GM12892 (cell line): ENCODE data around the gene CDKAL1.

Experiments
- POLR2A ChIP-seq: IDR thresholded peaks from 2 replicates; pipeline ENCODE4 v1.6.1; 2011; ENCODE audit warnings: low read depth, low read length, control low read depth
- POLR2AphosphoS5 ChIP-seq: IDR thresholded peaks from 2 replicates; pipeline ENCODE4 v1.6.1; 2011; ENCODE audit warnings: low read depth, low read length, control low read depth

DNA sequence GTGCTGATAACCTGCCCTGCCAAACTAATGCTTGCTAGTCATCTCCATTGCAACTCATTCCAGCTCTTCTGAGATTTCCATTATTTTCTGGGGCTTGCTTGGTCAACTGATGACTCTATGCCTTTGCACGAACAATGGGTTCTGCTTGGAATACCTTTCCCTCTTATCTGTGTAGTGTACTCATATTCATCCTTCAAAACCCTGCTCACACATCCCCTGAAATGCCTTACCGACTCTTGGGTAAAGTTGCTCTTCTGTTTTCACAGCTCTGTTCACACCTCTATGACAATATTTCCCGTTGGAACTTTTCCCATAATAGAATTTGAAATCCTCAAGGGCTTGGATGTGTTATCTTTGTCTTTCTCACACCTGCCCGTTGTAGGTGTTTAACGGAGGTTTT, 728.2 kb downstream of the CDKAL1 start:
- TF ChIP-seq POLR2A (no peak), POLR2AphosphoS5 (no peak)
